ENCODE results near the gene HNRNPUL2.
"Not testable (repeated sequence)": the region's sequence is repeated elsewhere in the genome, so short reads cannot be mapped to it uniquely, and the experiment has no call there.

The HNRNPUL2 gene

DNA sequence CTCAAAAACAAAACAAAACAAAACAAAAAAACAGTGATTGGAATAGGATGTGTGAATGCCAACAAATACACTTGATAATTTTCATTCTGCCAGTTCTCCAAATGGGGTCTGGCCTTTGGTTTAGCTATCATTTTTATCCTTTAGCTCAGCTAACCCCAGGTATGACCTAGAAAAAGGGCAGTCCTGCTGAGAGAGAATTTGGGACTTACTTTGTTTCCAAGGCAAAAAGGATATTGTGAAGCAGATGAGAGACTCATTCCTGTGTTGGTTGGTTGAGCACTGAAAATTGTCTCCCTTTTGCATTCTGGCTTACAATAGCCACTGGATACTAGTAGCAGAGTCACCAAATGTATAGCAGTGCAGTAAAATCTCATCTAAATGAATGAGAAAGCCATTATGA, 9.9 kb upstream of the HNRNPUL2 start:
- TF ChIP-seq ESRRG (CRISPR knock-in tag; IDR thresholded peaks at IDR 0.05) (no peak), PPARA (CRISPR knock-in tag; IDR thresholded peaks at IDR 0.05; ENCODE audit: borderline replicate concordance) (no peak), ZNF70 (CRISPR knock-in tag; IDR thresholded peaks at IDR 0.05) (no peak), ZC3H10 (CRISPR knock-in tag; IDR thresholded peaks at IDR 0.05) (no peak)
- ATAC-seq: no peak

DNA sequence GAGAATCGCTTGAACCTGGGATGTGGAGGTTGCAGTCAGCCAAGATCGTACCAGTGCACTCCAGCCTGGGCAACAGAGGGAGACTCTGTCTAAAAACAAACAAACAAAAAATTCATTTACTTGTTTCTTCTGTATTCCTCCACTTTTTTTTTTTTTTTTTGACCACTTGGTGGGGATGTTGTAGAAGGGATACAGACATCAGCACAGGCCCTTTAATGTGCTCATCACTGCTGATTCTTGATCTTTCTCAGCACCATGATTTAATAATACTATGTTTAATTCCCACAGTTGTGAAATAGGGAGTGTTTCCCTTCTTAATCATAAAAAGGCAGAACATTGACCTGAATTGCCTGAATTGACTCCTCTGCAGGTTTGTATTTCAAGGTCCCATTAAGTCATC, 5.6 kb upstream of the HNRNPUL2 start:
- no peak for ATAC-seq
- TF ChIP-seq, protein P1, sequence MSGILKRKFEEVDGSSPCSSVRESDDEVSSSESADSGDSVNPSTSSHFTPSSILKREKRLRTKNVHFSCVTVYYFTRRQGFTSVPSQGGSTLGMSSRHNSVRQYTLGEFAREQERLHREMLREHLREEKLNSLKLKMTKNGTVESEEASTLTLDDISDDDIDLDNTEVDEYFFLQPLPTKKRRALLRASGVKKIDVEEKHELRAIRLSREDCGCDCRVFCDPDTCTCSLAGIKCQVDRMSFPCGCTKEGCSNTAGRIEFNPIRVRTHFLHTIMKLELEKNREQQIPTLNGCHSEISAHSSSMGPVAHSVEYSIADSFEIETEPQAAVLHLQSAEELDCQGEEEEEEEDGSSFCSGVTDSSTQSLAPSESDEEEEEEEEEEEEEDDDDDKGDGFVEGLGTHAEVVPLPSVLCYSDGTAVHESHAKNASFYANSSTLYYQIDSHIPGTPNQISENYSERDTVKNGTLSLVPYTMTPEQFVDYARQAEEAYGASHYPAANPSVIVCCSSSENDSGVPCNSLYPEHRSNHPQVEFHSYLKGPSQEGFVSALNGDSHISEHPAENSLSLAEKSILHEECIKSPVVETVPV (CRISPR knock-in tag; IDR thresholded peaks at IDR 0.05): no peak
- TF ChIP-seq ESRRG (CRISPR knock-in tag; IDR thresholded peaks at IDR 0.05) (no peak), PPARA (CRISPR knock-in tag; IDR thresholded peaks at IDR 0.05; ENCODE audit: borderline replicate concordance) (no peak), RARB (CRISPR knock-in tag; IDR thresholded peaks at IDR 0.05) (no peak), TCF4 (CRISPR knock-in tag; IDR thresholded peaks at IDR 0.05; ENCODE audit: borderline replicate concordance) (no peak), CSDC2 (CRISPR knock-in tag; IDR thresholded peaks at IDR 0.05) (no peak)
- TF ChIP-seq, protein P2, sequence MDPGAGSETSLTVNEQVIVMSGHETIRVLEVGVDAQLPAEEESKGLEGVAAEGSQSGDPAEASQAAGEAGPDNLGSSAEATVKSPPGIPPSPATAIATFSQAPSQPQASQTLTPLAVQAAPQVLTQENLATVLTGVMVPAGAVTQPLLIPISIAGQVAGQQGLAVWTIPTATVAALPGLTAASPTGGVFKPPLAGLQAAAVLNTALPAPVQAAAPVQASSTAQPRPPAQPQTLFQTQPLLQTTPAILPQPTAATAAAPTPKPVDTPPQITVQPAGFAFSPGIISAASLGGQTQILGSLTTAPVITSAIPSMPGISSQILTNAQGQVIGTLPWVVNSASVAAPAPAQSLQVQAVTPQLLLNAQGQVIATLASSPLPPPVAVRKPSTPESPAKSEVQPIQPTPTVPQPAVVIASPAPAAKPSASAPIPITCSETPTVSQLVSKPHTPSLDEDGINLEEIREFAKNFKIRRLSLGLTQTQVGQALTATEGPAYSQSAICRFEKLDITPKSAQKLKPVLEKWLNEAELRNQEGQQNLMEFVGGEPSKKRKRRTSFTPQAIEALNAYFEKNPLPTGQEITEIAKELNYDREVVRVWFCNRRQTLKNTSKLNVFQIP (CRISPR knock-in tag; IDR thresholded peaks at IDR 0.05; ENCODE audit: borderline replicate concordance, low read depth): no peak
- TF ChIP-seq, protein P3, sequence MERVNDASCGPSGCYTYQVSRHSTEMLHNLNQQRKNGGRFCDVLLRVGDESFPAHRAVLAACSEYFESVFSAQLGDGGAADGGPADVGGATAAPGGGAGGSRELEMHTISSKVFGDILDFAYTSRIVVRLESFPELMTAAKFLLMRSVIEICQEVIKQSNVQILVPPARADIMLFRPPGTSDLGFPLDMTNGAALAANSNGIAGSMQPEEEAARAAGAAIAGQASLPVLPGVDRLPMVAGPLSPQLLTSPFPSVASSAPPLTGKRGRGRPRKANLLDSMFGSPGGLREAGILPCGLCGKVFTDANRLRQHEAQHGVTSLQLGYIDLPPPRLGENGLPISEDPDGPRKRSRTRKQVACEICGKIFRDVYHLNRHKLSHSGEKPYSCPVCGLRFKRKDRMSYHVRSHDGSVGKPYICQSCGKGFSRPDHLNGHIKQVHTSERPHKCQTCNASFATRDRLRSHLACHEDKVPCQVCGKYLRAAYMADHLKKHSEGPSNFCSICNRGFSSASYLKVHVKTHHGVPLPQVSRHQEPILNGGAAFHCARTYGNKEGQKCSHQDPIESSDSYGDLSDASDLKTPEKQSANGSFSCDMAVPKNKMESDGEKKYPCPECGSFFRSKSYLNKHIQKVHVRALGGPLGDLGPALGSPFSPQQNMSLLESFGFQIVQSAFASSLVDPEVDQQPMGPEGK (CRISPR knock-in tag; IDR thresholded peaks at IDR 0.05; ENCODE audit: borderline replicate concordance): no peak
- TF ChIP-seq, protein P4, sequence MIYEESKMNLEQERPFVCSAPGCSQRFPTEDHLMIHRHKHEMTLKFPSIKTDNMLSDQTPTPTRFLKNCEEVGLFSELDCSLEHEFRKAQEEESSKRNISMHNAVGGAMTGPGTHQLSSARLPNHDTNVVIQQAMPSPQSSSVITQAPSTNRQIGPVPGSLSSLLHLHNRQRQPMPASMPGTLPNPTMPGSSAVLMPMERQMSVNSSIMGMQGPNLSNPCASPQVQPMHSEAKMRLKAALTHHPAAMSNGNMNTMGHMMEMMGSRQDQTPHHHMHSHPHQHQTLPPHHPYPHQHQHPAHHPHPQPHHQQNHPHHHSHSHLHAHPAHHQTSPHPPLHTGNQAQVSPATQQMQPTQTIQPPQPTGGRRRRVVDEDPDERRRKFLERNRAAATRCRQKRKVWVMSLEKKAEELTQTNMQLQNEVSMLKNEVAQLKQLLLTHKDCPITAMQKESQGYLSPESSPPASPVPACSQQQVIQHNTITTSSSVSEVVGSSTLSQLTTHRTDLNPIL (CRISPR knock-in tag; IDR thresholded peaks at IDR 0.05; ENCODE audit: low read depth): no peak

DNA sequence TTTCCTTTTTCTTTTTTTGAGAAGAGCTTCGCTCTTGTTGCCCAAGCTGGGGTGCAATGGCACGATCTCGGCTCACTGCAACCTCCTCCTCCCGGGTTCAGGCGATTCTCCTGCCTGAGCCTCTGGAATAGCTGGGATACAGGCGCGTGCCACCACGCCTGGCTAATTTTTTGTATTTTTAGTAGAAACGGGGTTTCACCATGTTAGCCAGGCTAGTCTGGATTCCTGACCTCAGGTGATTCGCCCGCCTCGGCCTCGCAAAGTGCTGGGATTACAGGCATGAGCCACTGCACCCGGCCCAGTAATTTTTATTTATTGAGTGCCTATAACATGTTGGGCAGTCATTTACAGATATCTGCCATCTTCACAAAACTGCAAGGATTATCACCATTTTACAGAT, 2.8 kb upstream of the HNRNPUL2 start:
- not testable (repeated sequence) for ATAC-seq

DNA sequence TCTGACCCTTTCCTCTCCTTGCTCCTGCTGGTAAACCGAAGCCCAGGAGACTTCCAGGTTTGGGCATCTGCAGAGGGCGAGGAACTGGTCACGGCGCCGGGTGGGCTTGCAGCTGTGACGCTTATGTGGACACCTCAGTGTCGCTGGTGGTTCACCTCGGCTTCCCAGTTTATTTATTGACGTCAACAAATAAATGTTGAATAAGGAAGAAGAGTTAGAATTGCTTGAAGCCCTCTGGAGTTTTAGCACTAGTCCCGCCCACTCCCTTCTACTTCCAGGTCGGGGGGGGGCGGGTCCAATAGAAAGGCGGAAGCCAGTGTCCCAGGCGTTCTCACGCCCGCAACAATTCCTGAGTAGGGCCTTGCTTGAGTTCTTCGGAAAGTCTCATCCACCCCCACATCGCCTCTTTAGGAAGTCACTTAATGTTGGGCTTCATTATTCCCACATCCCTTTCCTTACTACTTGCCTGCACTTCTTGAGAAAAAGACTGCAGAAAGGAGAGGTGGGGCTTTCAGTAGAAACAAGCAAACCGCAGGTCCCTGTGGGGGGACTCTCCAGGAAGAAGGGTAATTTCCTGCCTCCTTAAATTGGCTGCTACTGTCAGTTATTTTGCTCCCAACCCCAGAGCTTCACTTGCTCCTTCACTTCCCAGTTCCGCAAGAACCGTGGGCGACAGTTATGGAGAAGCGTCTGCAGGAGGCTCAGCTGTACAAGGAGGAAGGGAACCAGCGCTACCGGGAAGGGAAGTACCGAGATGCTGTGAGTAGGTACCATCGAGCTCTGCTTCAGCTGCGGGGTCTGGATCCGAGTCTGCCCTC, 1.1 kb upstream of the HNRNPUL2 start, which contains the start of gene TTC9C:
Gene TTC9C (plus strand): TSS at position 316 of the 818 bp plus-strand sequence. CDS start 363 bp downstream, at position 679.
- no peak for TF ChIP-seq GLIS3 (CRISPR knock-in tag; IDR thresholded peaks at IDR 0.05)
- TF ChIP-seq ISL1 (CRISPR knock-in tag; IDR thresholded peaks at IDR 0.05): no peak
- TF ChIP-seq OSR1 (CRISPR knock-in tag; IDR thresholded peaks at IDR 0.05): no peak
- TF ChIP-seq RARB (CRISPR knock-in tag; IDR thresholded peaks at IDR 0.05): no peak
- no peak for TF ChIP-seq SNAI2 (CRISPR knock-in tag; IDR thresholded peaks at IDR 0.05)
- TF ChIP-seq ZNF565 (CRISPR knock-in tag; conservative IDR thresholded peaks at IDR 0.05; ENCODE audit: low read depth): no peak
- TF ChIP-seq, protein P4 (CRISPR knock-in tag; IDR thresholded peaks at IDR 0.05; ENCODE audit: low read depth): no peak
- no peak for TF ChIP-seq BACH2 (CRISPR knock-in tag; IDR thresholded peaks at IDR 0.05; ENCODE audit: borderline replicate concordance)
- no peak for TF ChIP-seq TCF4 (CRISPR knock-in tag; IDR thresholded peaks at IDR 0.05; ENCODE audit: borderline replicate concordance)
- no peak for TF ChIP-seq ZNF70 (CRISPR knock-in tag; IDR thresholded peaks at IDR 0.05)
- TF ChIP-seq PPARA (CRISPR knock-in tag; IDR thresholded peaks at IDR 0.05; ENCODE audit: borderline replicate concordance): no peak
- TF ChIP-seq, protein P1 (CRISPR knock-in tag; IDR thresholded peaks at IDR 0.05): no peak
- TF ChIP-seq, protein P3 (CRISPR knock-in tag; IDR thresholded peaks at IDR 0.05; ENCODE audit: borderline replicate concordance): no peak
- no peak for TF ChIP-seq ARNTL (CRISPR knock-in tag; IDR thresholded peaks at IDR 0.05; ENCODE audit: borderline replicate concordance, low read depth)
- TF ChIP-seq ZNF8 (CRISPR knock-in tag; IDR thresholded peaks at IDR 0.05): no peak
- no peak for TF ChIP-seq ZC3H10 (CRISPR knock-in tag; IDR thresholded peaks at IDR 0.05)
- no peak for TF ChIP-seq TOX (CRISPR knock-in tag; IDR thresholded peaks at IDR 0.05; ENCODE audit: borderline replicate concordance)
- TF ChIP-seq, protein P2 (CRISPR knock-in tag; IDR thresholded peaks at IDR 0.05; ENCODE audit: borderline replicate concordance, low read depth): no peak
- no peak for TF ChIP-seq ZFP30 (CRISPR knock-in tag; IDR thresholded peaks at IDR 0.05)
- TF ChIP-seq ZFP3 (CRISPR knock-in tag; IDR thresholded peaks at IDR 0.05): no peak
- ATAC-seq: peak; percentile 77

Data from SK-N-SH treated with all-trans-retinoic acid at 6 μM for 48 hours (cell line).